HEK293 (cell line): ENCODE results near the gene ARIH1.

ENCODE experiments used
- CTCF ChIP-seq: fragments of 450-650 bp; formaldehyde crosslinking; IDR thresholded peaks from 2 replicates; pipeline ENCODE4 v1.5.1; 2016; ENCODE audit warnings: missing biosample characterization, missing genetic modification characterization
- REST ChIP-seq: fragments of 450-650 bp; formaldehyde crosslinking; IDR thresholded peaks from 2 replicates; pipeline ENCODE4 v1.5.1; 2016; ENCODE audit warnings: missing biosample characterization, missing genetic modification characterization
- SETDB1 ChIP-seq: IDR thresholded peaks from one replicate; pipeline ENCODE4 v1.6.1; 2017; ENCODE audit warnings: mild to moderate bottlenecking, low read length, moderate library complexity, mixed read lengths; ENCODE audit not compliant: insufficient read length
- ZNF146 ChIP-seq: fragments of 450-650 bp; formaldehyde crosslinking; IDR thresholded peaks from 2 replicates; pipeline ENCODE4 v1.5.1; 2016; ENCODE audit warnings: missing biosample characterization, missing genetic modification characterization
- ZNF555 ChIP-seq: fragments of 450-650 bp; formaldehyde crosslinking; conservative IDR thresholded peaks from 2 replicates; pipeline ENCODE4 v1.5.1; 2017; ENCODE audit warnings: missing biosample characterization, mild to moderate bottlenecking, missing genetic modification characterization, inconsistent platforms

- TF ChIP-seq ZNF555: no peak
- TF ChIP-seq CTCF (tag by site-specific recombination): no peak
- TF ChIP-seq SETDB1: no peak
- no peak for TF ChIP-seq ZNF146 (tag by site-specific recombination)
- TF ChIP-seq REST (tag by site-specific recombination): no peak
These were observed 37.4 kb downstream of the ARIH1 start for GRCh38 chr15:72511536-72511935.
